ENCODE measurements around the gene CXorf49.
"Not testable (repeated sequence)": the region's sequence is repeated elsewhere in the genome, so short reads cannot be mapped to it uniquely, and the experiment has no call there.

The CXorf49 gene

GRCh38 chrX:71696641-71697465 lies 21.2 kb downstream of the CXorf49 start:
- H3K27ac Mint-ChIP-seq, H3K27me3 Mint-ChIP-seq, H3K4me1 Mint-ChIP-seq, H3K9me3 Mint-ChIP-seq, H3K4me3 Mint-ChIP-seq, H3K36me3 Mint-ChIP-seq: not testable (repeated sequence)

GRCh38 chrX:71679575-71680207 lies 38.4 kb downstream of the CXorf49 start:
- no peaks in the 10 kb centered on the region for H3K27me3 Mint-ChIP-seq
- no peak overlapping the region for H3K27ac Mint-ChIP-seq
- H3K4me1 Mint-ChIP-seq: no peaks in the 10 kb centered on the region
- H3K9me3 Mint-ChIP-seq: no peaks in the 10 kb centered on the region
- H3K36me3 Mint-ChIP-seq: no peaks in the 10 kb centered on the region
- no peak overlapping the region for H3K4me3 Mint-ChIP-seq

DNA sequence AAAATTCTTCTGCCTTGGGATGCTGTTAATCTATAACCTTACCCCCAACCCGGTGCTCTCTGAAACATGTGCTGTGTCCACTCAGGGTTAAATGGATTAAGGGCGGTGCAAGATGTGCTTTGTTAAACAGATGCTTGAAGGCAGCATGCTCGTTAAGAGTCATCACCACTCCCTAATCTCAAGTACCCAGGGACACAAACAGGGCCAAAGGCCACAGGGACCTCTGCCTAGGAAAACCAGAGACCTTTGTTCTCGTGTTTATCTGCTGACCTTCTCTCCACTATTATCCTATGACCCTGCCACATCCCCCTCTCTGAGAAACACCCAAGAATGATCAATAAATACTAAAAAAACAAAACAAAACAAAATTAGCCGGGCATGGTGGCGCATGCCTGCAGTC lies 40.9 kb downstream of the CXorf49 start:
- H3K27me3 Mint-ChIP-seq, H3K9me3 Mint-ChIP-seq, H3K4me1 Mint-ChIP-seq, H3K4me3 Mint-ChIP-seq, H3K36me3 Mint-ChIP-seq, H3K27ac Mint-ChIP-seq: not testable (repeated sequence)

GRCh38 chrX:71676068-71676795 lies 41.9 kb downstream of the CXorf49 start:
- H3K9me3 Mint-ChIP-seq, H3K4me1 Mint-ChIP-seq, H3K4me3 Mint-ChIP-seq, H3K27me3 Mint-ChIP-seq, H3K27ac Mint-ChIP-seq, H3K36me3 Mint-ChIP-seq: not testable (repeated sequence)

GRCh38 chrX:71675636-71676035 lies 42.4 kb downstream of the CXorf49 start:
- H3K27me3 Mint-ChIP-seq, H3K4me3 Mint-ChIP-seq, H3K36me3 Mint-ChIP-seq, H3K9me3 Mint-ChIP-seq, H3K27ac Mint-ChIP-seq: not testable (repeated sequence)
- H3K4me1 Mint-ChIP-seq: peaks cover 15% of the 10 kb centered on the region

DNA sequence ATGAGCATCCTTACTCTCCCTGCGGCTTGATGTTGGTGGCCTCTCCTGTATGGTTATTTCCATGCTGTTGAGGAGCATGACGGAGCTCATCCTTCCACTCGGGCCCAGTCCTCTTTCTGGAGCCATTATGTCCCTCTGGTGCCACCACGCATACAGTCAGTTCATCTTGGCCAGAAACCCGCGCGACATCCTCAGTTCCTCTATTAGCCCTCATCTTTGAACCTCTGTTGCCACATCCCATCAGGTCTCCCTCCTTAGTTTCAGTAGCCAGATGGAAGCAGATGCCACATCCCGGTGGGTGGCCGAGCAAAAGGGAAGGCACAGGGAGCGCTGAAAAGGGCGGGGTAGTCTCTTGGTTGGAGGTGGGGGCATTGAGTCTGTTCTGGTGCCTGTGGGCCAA lies 46.1 kb downstream of the CXorf49 start:
- no peak overlapping the region for H3K27ac Mint-ChIP-seq
- no peaks in the 10 kb centered on the region for H3K36me3 Mint-ChIP-seq
- no peaks in the 10 kb centered on the region for H3K27me3 Mint-ChIP-seq
- H3K4me3 Mint-ChIP-seq: peak overlapping the region; percentile 51
- H3K9me3 Mint-ChIP-seq: no peaks in the 10 kb centered on the region
- peaks cover 20% of the 10 kb centered on the region for H3K4me1 Mint-ChIP-seq

GRCh38 chrX:71671043-71671780 lies 46.9 kb downstream of the CXorf49 start:
- Mint-ChIP-seq H3K27ac (no peak overlapping the region), H3K4me3 (peak overlapping the region; percentile 13), H3K36me3 (no peaks in the 10 kb centered on the region), H3K4me1 (peaks cover 20% of the 10 kb centered on the region), H3K9me3 (no peaks in the 10 kb centered on the region), H3K27me3 (no peaks in the 10 kb centered on the region)

- H3K4me1 Mint-ChIP-seq: peaks cover 20% of the 10 kb centered on the region
- H3K27me3 Mint-ChIP-seq, H3K27ac Mint-ChIP-seq, H3K9me3 Mint-ChIP-seq, H3K36me3 Mint-ChIP-seq, H3K4me3 Mint-ChIP-seq: not testable (repeated sequence)
These were observed 48.1 kb downstream of the CXorf49 start for GRCh38 chrX:71669947-71670346.

- no peaks in the 10 kb centered on the region for H3K36me3 Mint-ChIP-seq
- H3K9me3 Mint-ChIP-seq: no peaks in the 10 kb centered on the region
These were observed 48.6 kb downstream of the CXorf49 start for GRCh38 chrX:71669492-71669891.

GRCh38 chrX:71668248-71668595 lies 49.9 kb downstream of the CXorf49 start:
- Mint-ChIP-seq H3K4me3 (no peak overlapping the region), H3K9me3 (no peaks in the 10 kb centered on the region), H3K27me3 (no peaks in the 10 kb centered on the region), H3K27ac (no peak overlapping the region), H3K36me3 (no peaks in the 10 kb centered on the region), H3K4me1 (peaks cover 26% of the 10 kb centered on the region)

More at GRCh38 chrX:71669492-71669891, 48.6 kb downstream of the CXorf49 start:
- no peaks in the 10 kb centered on the region for H3K27me3 Mint-ChIP-seq
- H3K27ac Mint-ChIP-seq: no peak overlapping the region
- peaks cover 20% of the 10 kb centered on the region for H3K4me1 Mint-ChIP-seq
- H3K4me3 Mint-ChIP-seq: no peak overlapping the region

GRCh38 chrX:71667328-71668247 lies 50.5 kb downstream of the CXorf49 start, which contains the start of gene LOC101059915:
Gene LOC101059915 (plus strand): TSS chrX:71667546.
- Mint-ChIP-seq H3K36me3 (no peaks in the 10 kb centered on the region), H3K4me3 (no peak within 1 kb of the TSS), H3K27ac (no peak within 1 kb of the TSS), H3K27me3 (no peaks in the 10 kb centered on the region), H3K4me1 (peaks cover 30% of the 10 kb centered on the region), H3K9me3 (no peaks in the 10 kb centered on the region)

GRCh38 chrX:71666240-71667223 lies 51.6 kb downstream of the CXorf49 start:
- no peaks in the 10 kb centered on the region for H3K27me3 Mint-ChIP-seq
- no peak overlapping the region for H3K27ac Mint-ChIP-seq
- H3K4me1 Mint-ChIP-seq: peaks cover 28% of the 10 kb centered on the region
- no peak overlapping the region for H3K4me3 Mint-ChIP-seq
- no peaks in the 10 kb centered on the region for H3K9me3 Mint-ChIP-seq
- no peaks in the 10 kb centered on the region for H3K36me3 Mint-ChIP-seq

- Mint-ChIP-seq H3K4me3 (no peak overlapping the region), H3K9me3 (no peaks in the 10 kb centered on the region), H3K4me1 (peaks cover 21% of the 10 kb centered on the region), H3K27ac (no peak overlapping the region), H3K36me3 (no peaks in the 10 kb centered on the region), H3K27me3 (no peaks in the 10 kb centered on the region)
These were observed 52.3 kb downstream of the CXorf49 start for GRCh38 chrX:71665747-71666146.

All from activated naive CD4-positive, alpha-beta T cell treated with anti-CD3 and anti-CD28 coated beads, Interleukin-2, amount 50 U/mL, for 24 hours (primary cell).